Peyer's patch (tissue), 4 donors: ENCODE data around the gene NFRKB.
A peak's percentile ranks its signal among the peaks of the same experiment; 100 is the strongest.

Experiments
- POLR2A ChIP-seq, 2 donors: fragments of 450-650 bp; IDR thresholded peaks; one replicate each; pipeline ENCODE4 v1.5.1; 2017; ENCODE audit warnings: antibody characterized with exemption in 2 of 2, mild to moderate bottlenecking in 2 of 2, moderate library complexity in 2 of 2
- TF ChIP-seq, protein P1 (sequence below), 6 experiments: fragments of 450-650 bp in 4 of 6; fragments of 200-600 bp in 2 of 6; sonication (generic) in 1 of 6; IDR thresholded peaks; one replicate each; pipeline ENCODE4 v1.5.1; 2017 to 2019; ENCODE audit warnings: antibody characterized with exemption in 6 of 6, mild to moderate bottlenecking in 3 of 6, moderate library complexity in 1 of 6

DNA sequence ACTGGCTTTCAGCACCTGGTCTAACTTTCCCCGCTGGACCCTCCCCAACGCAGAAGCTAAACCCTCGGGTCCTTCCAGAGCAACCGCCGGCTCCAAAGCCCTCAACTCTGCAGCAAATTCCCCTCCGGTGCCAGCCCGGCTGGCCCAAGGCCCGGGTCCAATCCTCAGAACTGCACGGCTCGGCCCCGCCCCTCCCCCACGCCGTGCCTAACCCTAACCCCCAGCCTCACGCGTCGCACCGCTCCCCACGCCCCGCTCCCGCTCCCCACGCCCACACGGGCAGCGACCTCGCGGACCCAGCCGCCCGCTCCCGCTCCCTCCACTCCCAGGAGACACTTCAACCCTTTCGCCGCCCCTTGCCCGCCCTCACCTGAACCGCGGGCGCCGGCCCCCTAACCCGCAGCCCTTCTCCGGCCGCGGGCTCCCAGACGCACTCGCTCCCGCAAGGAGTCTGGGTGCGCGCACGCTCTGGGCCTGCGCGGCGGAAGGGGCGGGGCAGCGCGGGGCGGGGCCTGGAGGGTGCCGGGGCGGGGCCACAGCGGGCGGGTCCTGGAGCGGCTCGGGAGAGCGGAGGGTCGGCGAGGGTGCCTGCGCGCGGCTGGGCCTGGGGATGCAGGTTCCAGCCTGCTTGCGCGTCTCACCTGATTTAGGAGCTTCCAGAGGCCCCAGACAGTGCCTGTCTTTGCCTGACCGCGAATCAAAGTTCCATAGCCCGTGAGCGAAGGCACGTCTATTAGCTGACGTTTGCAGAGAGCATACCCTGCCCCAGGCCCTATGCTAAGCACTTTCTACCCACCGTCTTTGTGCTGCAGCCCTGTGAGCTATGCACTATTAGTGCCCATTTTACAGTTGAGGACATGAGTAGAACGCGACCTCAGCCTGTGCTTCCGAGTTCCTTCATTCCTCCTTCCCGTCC, at the start of gene NFRKB:
- TF ChIP-seq, protein P1, sequence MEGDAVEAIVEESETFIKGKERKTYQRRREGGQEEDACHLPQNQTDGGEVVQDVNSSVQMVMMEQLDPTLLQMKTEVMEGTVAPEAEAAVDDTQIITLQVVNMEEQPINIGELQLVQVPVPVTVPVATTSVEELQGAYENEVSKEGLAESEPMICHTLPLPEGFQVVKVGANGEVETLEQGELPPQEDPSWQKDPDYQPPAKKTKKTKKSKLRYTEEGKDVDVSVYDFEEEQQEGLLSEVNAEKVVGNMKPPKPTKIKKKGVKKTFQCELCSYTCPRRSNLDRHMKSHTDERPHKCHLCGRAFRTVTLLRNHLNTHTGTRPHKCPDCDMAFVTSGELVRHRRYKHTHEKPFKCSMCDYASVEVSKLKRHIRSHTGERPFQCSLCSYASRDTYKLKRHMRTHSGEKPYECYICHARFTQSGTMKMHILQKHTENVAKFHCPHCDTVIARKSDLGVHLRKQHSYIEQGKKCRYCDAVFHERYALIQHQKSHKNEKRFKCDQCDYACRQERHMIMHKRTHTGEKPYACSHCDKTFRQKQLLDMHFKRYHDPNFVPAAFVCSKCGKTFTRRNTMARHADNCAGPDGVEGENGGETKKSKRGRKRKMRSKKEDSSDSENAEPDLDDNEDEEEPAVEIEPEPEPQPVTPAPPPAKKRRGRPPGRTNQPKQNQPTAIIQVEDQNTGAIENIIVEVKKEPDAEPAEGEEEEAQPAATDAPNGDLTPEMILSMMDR (IDR thresholded peaks at IDR 0.05): peak in 1 of 6 experiments; percentile 37
- peak; percentile 41 to 71 for TF ChIP-seq POLR2A (IDR thresholded peaks at IDR 0.05)
